Jurkat, Clone E6-1 (cell line): ENCODE measurements around the gene NEU4.
"Not testable (repeated sequence)": the region's sequence is repeated elsewhere in the genome, so short reads cannot be mapped to it uniquely, and the experiment has no call there.

Source experiments
- DNase-seq: peaks from one replicate; pipeline ENCODE4 v3.0.0-alpha.2; 2011; ENCODE audit warnings: low read depth, low spot score
- H3K4me3 ChIP-seq: 2 replicates; pipeline ENCODE4 v1.5.1; 2011; ENCODE audit warnings: mild to moderate bottlenecking, low read length, control low read depth, moderate library complexity

NEU4 gene

DNA sequence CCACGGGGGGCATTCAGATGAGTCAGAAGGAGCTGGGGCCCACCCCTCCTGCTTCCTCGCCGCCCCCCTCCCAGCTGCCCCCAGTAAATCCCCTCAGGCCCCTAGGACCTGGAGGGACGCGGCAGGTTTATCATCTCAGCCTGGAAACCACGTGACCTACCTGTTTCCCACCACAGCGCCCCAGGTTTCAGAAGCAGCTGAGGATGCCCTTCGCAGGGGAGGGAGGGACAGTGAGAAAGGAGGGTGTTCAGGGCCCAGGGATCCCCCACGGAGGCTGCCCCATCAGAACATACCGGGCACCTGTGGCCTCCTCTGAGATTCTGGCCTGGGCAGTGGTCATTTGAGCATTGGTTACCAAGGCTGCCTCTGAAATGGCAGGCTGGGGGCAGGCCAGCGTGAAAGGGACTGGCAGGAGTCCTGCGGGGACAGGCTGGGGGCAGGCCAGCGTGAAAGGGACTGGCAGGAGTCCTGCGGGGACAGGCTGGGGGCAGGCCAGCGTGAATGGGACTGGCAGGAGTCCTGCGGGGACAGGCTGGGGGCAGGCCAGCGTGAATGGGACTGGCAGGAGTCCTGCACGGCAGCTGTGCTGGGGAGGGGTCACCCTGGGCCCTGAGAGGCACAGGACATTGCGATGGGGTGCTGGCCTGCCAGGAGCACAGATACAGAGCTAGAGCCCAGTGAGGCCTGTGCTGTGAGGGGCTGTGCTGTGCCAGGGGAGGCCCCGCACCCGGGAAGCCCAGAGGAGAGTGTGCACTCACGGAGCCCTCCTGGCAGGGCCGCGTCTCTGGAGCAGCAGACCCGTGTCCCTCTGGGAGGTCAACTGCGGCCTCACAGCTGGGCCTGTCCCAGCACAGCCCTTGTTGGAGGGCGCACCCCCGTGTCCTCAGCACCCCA is 1.6 kb downstream of the NEU4 start:
- no peak overlapping the region for H3K4me3 ChIP-seq
- DNase-seq: no peak

- DNase-seq: no peak
- no peak overlapping the region for H3K4me3 ChIP-seq
Observed at GRCh38 chr2:241811201-241811951, 2.4 kb downstream of the NEU4 start.

DNA sequence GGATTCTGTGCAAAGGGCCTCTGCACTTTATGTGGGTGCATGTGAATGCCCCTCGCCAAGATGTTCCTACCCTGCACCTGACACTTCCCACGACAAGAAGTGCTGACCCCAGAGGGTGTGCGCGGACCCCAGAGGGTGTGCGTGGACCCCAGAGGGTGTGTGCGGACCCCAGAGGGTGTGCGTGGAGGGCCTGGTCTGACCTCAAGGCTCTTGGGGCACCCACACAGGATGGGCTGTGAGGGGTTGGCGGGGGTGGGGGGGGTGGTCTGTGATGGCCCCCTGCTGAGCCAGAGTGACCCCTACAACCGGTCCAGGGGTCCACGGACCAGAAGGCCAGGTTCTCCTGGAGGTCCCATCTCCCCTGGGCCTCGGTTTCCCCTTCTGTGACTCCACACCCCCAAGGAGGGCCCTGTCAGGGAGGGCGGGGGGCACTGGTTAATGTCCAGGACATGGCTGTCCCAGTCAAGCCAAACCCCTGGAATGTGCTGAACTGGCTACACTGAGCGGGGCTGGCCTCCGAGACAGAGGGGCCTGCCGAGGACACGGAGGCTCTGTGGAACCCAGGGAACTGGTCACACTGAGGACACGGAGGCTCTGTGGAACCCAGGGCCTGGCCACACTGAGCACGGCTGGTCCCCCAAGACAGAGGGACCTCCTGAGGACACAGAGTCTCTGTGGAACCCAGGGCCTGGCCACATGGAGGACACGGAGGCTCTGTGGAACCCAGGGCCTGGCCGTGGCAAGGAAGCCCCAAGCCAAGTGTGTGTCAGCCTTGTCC is 3.1 kb downstream of the NEU4 start:
- DNase-seq: no peak
- H3K4me3 ChIP-seq: no peak overlapping the region

DNA sequence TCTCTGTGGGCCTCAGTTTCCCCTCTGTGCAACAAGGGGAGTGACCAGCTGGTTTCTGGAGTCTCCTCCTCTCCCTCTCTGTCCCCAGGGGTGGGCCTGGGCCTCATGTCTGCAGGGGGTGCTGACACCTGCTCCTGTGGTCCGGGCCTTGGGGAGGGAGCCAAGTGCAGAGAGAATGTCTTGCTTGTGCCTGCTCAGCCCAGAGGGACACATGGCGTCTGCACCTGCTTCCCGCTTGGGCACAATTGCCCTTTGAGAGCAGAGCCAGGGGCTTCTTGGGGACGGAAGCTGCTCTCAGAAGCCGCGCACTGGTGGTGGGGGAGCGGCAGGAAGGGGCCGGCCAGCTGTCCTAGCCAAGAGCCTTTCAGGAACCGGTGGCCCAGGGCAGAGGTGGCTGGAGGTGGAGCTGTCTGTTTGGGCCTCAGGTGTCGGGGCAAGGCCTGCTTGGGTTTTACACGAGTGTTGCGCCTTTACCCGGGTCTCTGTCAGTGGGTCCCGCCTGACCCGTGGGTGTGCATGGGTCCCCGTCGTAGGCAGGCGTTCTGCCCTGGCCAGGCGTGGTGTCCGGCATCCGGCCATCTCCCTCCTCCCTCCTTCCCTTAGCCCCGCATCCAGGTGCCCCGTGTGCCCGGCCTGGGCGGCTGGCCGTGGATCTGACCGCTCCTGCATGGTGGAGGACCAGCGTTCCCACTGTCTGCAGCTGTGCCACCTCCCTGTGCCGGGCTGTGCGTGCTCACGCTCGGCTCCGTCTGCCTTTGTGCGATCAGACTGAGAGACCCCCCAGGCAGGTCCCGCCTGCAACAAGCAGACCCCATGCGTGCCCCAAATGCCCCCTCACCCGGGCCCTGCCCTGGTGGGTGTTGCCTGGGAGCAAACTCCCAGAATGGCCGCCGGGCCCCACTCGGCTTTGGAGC is 4.0 kb downstream of the NEU4 start:
- no peak for DNase-seq

DNA sequence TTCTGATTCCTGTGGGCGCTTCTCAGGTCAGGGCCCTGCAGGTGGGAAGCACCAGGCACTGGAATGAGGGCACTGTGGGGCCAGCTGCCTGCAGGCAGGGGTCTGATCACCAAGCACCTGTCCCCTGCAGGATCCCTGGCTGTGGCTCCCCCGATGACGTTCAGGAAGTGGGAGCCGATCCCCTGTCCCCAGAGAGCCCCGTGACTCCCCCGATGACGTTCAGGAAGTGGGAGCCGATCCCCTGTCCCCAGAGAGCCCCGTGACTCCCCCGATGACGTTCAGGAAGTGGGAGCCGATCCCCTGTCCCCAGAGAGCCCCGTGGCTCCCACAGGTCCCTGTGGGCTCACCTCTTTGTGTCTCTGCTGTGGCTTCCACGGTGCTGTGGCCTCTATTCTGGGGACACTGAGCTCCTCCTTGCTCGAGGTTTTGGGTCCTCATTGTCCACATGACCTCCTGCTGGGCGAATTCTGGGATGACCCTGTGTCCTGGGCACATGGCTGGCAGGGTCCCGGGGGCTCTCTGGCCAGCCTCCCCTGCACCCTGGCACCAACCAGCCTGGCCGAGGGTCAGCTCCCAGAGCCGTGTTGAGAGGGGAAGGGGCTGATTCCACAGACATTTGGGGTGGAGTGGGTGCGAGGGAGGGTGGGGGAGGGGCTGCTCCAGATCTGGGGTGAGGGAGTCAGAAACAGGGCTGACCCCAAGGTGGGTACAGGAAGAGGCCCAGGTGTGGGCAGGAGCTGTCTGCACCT is 4.8 kb downstream of the NEU4 start:
- DNase-seq: no peak
- no peak overlapping the region for H3K4me3 ChIP-seq

More for the DNA sequence above, 4.0 kb downstream of the NEU4 start:
- no peak overlapping the region for H3K4me3 ChIP-seq

GRCh38 chr2:241814393-241814642 is 5.3 kb downstream of the NEU4 start:
- DNase-seq: no peak
- no peak overlapping the region for H3K4me3 ChIP-seq

DNA sequence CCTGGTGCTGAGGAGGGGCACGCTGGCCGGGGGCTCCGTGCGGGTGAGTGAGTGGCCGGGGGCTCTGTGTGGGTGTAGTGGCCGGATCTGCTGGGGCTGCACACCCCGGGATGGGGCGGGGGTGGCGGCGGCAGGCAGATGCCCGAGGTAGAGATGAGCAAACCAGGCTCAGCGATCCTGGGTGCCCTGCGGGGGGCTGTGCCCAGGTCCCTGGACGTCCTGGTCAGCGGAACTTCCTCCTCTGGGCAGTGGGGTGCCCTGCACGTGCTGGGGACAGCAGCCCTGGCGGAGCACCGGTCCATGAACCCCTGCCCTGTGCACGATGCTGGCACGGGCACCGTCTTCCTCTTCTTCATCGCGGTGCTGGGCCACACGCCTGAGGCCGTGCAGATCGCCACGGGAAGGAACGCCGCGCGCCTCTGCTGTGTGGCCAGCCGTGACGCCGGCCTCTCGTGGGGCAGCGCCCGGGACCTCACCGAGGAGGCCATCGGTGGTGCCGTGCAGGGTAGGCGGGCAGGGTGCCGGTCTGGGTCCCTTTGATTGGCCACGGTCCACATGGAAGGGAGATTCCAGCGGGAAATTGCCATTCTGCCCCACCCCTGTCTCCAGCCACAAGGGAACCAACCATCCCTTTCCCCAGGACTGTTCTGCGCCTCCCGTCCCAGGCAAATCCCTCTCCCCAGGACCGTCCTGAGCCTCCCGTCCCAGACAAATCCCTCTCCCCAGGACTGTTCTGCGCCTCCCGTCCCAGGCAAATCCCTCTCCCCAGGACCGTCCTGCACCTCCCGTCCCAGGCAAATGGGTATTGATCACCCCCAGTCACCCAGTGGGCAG is 5.9 kb downstream of the NEU4 start:
- no peak overlapping the region for H3K4me3 ChIP-seq
- DNase-seq: no peak

DNA sequence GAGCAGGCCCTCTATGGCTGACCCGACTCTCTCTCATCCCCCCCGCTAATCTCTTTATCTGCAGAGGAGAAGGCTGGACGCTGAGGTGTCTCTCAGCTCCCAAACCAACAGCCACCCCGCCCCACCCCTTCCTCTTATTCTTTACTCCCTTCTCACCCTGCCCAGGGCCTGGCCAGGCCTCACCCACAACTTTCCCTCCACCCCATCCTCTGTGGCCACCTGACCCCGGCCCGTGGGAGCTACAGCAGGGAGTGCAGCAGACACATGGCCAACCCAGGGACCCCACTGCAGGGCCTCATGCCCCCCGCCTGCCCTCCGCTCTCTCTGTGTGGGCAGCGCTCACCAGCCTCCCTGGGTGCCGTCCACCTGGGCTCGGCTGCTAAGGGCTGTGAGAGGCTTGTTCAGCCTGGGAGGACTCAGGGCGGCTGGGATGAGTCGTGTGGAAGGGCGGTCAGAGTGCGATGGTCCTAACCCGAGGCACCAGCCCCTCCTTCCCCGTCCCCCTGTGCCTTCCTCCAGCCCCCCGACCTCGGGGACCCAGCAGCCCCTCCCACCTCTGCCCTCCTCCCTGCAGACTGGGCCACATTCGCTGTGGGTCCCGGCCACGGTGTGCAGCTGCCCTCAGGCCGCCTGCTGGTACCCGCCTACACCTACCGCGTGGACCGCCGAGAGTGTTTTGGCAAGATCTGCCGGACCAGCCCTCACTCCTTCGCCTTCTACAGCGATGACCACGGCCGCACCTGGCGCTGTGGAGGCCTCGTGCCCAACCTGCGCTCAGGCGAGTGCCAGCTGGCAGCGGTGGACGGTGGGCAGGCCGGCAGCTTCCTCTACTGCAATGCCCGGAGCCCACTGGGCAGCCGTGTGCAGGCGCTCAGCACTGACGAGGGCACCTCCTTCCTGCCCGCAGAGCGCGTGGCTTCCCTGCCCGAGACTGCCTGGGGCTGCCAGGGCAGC is 6.8 kb downstream of the NEU4 start:
- no peak overlapping the region for H3K4me3 ChIP-seq
- DNase-seq: no peak

DNA sequence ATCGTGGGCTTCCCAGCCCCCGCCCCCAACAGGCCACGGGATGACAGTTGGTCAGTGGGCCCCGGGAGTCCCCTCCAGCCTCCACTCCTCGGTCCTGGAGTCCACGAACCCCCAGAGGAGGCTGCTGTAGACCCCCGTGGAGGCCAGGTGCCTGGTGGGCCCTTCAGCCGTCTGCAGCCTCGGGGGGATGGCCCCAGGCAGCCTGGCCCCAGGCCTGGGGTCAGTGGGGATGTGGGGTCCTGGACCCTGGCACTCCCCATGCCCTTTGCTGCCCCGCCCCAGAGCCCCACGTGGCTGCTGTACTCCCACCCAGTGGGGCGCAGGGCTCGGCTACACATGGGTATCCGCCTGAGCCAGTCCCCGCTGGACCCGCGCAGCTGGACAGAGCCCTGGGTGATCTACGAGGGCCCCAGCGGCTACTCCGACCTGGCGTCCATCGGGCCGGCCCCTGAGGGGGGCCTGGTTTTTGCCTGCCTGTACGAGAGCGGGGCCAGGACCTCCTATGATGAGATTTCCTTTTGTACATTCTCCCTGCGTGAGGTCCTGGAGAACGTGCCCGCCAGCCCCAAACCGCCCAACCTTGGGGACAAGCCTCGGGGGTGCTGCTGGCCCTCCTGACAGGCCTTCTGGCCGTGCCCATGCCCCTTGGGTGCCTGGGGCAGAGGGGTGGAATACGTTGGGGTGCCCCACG is 7.6 kb downstream of the NEU4 start:
- H3K4me3 ChIP-seq: no peak overlapping the region
- DNase-seq: no peak

- no peak for DNase-seq
- no peak overlapping the region for H3K4me3 ChIP-seq
Observed at GRCh38 chr2:241817126-241817820, 8.3 kb downstream of the NEU4 start.

DNA sequence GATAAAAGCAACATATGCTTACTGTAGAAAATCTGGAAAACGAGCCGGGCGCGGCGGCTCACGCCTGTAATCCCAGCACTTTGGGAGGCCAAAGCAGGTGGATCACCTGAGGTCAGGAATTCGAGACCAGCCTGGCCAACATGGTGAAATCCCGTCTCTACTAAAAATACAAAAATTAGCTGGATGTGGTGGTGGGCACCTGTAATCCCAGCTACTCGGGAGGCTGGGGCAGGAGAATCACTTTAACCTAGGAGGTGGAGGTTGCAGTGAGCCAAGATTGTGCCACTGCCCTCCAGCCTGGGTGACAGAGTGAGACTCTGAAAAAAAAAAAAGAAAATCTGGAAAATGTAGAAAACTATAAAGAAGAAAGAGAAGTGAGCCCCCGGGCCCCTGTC is 8.8 kb downstream of the NEU4 start:
- H3K4me3 ChIP-seq, DNase-seq: not testable (repeated sequence)

DNA sequence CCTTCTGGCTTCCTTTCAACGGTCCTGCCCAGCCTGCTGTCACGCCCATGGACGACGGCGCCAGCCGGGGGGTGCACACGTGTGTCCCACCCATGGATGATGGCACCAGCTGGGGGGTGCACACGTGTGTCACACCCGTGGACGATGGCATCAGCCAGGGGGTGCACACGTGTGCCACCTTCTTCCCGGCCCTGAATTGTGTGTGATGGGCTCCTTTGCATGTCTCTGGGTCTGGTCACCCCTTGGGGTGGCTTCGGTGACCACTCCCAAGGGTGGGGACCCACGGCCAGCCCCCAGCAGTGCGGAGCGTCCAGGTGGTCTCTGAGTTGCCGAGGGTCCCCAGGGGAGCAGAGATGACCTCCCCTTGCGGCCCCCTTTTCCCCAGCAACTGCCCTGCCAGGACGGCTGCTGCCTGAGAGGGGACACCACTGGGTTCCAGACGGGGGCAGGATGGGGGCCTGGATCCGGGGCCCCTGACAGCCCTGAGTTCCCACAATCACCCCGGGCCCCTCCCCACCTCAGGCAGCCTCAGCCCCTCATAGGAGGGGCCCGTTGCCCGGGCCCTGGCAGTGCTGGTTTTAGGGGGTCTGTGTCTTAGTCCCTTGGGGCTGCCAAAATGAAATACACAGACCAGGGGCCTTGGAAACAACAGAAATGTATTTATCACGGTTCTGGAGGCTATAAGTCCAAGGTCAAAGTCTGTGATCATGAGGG is 9.4 kb downstream of the NEU4 start:
- no peak for DNase-seq
- no peak overlapping the region for H3K4me3 ChIP-seq

- DNase-seq: no peak
- no peak overlapping the region for H3K4me3 ChIP-seq
Observed at GRCh38 chr2:241818943-241819270, 9.9 kb downstream of the NEU4 start.

- DNase-seq, H3K4me3 ChIP-seq: not testable (repeated sequence)
Observed at GRCh38 chr2:241819947-241820624, 11.1 kb downstream of the NEU4 start.
